Gastroesophageal sphincter (tissue), 4 donors: ENCODE data around the gene SSBP3. TPM values are rescaled to one million over a fixed set of nuclear protein-coding genes. Genes with fewer than 3 reads are reported as not detected.
"Not testable (repeated sequence)": the region's sequence is repeated elsewhere in the genome, so short reads cannot be mapped to it uniquely, and the experiment has no call there.

Source experiments
- ATAC-seq: fragments of 150-250 bp; one replicate; pipeline ENCODE4 v1.9.1; 2016; ENCODE audit warnings: mild to moderate bottlenecking, moderate library complexity
- H3K27ac ChIP-seq, 4 donors: fragments of 200-600 bp; sonication (generic) in 3 of 4; 1 replicate in 3 of 4; 2 replicates in 1 of 4; pipeline ENCODE4 v1.5.1; 2016 to 2019
- H3K27me3 ChIP-seq: fragments of 200-600 bp; sonication (generic); one replicate; pipeline ENCODE4 v1.5.1; 2019
- H3K36me3 ChIP-seq, 2 donors: fragments of 200-600 bp; sonication (generic); one replicate each; pipeline ENCODE4 v1.5.1; 2019; ENCODE audit warnings: control low read depth in 1 of 2
- H3K4me1 ChIP-seq, 3 donors: fragments of 200-600 bp; sonication (generic); 1 replicate in 2 of 3; 2 replicates in 1 of 3; pipeline ENCODE4 v1.5.1; 2016 to 2019; ENCODE audit warnings: control low read depth in 2 of 3
- H3K4me3 ChIP-seq, 2 donors: fragments of 200-600 bp; sonication (generic); one replicate each; pipeline ENCODE4 v1.5.1; 2019; ENCODE audit warnings: mild to moderate bottlenecking in 1 of 2, moderate library complexity in 1 of 2
- H3K9me3 ChIP-seq, 3 donors: fragments of 200-600 bp; sonication (generic); one replicate each; pipeline ENCODE4 v1.5.1; 2017 to 2019; ENCODE audit warnings: control low read depth in 2 of 3
- EP300 ChIP-seq: sonication (generic); formaldehyde crosslinking; IDR thresholded peaks from one replicate; pipeline ENCODE4 v1.6.1; 2017; ENCODE audit warnings: antibody characterized with exemption, mild to moderate bottlenecking
- POLR2A ChIP-seq, 2 donors: fragments of 450-650 bp; IDR thresholded peaks; one replicate each; pipeline ENCODE4 v1.6.1; 2017; ENCODE audit warnings: antibody characterized with exemption in 2 of 2, mild to moderate bottlenecking in 2 of 2, moderate library complexity in 1 of 2
- POLR2AphosphoS5 ChIP-seq: sonication (generic); formaldehyde crosslinking; IDR thresholded peaks from one replicate; pipeline ENCODE4 v1.6.1; 2017; ENCODE audit warnings: antibody characterized with exemption
- WGBS, 2 donors: methylation state at CpG; one replicate each; pipeline ENCODE4 v1.1.5; 2018; ENCODE audit warnings: low coverage in 1 of 2; 5-methylcytosine and 5-hydroxymethylcytosine counted together
- total RNA-seq, 4 donors: library from RNA; depleted of rRNA; stranded (reverse); fragments of >200 nt; gene quantifications; one replicate each; pipeline ENCODE4 v1.1.0, GENCODE V29; 2016
- TF ChIP-seq, protein P1 (sequence below), 4 experiments: fragments of 200-600 bp in 2 of 4; fragments of 450-650 bp in 2 of 4; sonication (generic) in 1 of 4; IDR thresholded peaks; one replicate each; pipeline ENCODE4 v1.5.1; 2017 to 2019; ENCODE audit warnings: antibody characterized with exemption in 4 of 4, mild to moderate bottlenecking in 2 of 4, moderate library complexity in 2 of 4

The SSBP3 gene
- total RNA-seq, 4 donors from 2014 or later, result 40.8 to 46.7 (median 45.5) TPM

DNA sequence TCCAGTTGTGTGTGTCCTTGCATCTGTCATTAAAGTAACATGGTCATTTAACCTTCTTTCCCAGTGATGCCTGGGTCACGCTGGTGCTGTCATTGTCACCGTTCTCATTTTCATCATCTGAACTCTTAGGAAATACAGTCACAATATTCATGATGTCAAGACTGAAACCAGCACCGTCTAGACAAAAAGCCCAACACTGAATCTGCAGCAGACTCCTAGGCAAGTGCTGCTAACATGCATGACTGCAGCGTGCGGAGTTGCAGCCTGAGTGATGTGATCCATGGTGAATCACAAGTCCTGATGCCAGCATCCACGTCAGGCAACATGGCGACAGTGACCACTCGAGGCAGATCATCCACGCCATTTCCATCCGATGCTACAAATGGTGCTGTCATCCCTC, 168.6 kb downstream of the SSBP3 start:
- Histone ChIP-seq H3K27ac (no peak overlapping the region), H3K36me3 (peaks cover 0 to 69% of the 10 kb centered on the region in 2 donors), H3K4me3 (no peak overlapping the region), H3K9me3 (no peaks in the 10 kb centered on the region), H3K27me3 (no peaks in the 10 kb centered on the region), H3K4me1 (peaks cover 0 to 11% (median 0%) of the 10 kb centered on the region in 3 donors)
- no peak for ATAC-seq
- 86% methylated on average over 9 of the region's 10 CpGs; no CpG with 5 or more reads in 1 of the 2 donors for WGBS, 2 donors
- TF ChIP-seq POLR2A (IDR thresholded peaks at IDR 0.05) (no peak), POLR2AphosphoS5 (no peak), EP300 (no peak)
- TF ChIP-seq, protein P1, sequence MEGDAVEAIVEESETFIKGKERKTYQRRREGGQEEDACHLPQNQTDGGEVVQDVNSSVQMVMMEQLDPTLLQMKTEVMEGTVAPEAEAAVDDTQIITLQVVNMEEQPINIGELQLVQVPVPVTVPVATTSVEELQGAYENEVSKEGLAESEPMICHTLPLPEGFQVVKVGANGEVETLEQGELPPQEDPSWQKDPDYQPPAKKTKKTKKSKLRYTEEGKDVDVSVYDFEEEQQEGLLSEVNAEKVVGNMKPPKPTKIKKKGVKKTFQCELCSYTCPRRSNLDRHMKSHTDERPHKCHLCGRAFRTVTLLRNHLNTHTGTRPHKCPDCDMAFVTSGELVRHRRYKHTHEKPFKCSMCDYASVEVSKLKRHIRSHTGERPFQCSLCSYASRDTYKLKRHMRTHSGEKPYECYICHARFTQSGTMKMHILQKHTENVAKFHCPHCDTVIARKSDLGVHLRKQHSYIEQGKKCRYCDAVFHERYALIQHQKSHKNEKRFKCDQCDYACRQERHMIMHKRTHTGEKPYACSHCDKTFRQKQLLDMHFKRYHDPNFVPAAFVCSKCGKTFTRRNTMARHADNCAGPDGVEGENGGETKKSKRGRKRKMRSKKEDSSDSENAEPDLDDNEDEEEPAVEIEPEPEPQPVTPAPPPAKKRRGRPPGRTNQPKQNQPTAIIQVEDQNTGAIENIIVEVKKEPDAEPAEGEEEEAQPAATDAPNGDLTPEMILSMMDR (IDR thresholded peaks at IDR 0.05), result no peak

DNA sequence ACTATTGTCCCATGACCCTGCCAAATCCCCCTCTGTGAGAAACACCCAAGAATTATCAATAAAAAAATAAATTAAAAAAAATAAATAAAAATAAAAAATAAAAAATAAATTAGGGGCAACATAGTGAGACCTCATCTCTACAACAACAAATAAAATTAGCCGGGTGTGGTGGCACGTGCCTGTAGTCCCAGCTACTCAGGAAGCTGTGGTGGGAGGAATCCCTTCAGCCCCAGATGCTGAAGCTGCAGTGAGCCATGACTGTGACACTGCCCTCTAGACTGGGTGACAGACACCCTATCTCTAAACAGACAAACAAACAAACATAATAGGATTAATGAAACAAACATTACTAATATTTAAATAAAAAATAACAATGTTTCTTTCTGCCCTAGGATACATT, 171.9 kb downstream of the SSBP3 start:
- Histone ChIP-seq H3K4me3 (no peak overlapping the region), H3K27ac (no peak overlapping the region), H3K9me3 (no peaks in the 10 kb centered on the region), H3K4me1 (peaks cover 0 to 13% (median 5%) of the 10 kb centered on the region in 3 donors), H3K36me3 (peaks cover 0 to 39% of the 10 kb centered on the region in 2 donors), H3K27me3 (no peaks in the 10 kb centered on the region)
- 80 to 95% methylated on average over 1 to 2 of the region's 2 CpGs for WGBS, 2 donors
- ATAC-seq, result no peak
- TF ChIP-seq, protein P1 (IDR thresholded peaks at IDR 0.05), result no peak
- TF ChIP-seq POLR2A (IDR thresholded peaks at IDR 0.05) (no peak), EP300 (no peak), POLR2AphosphoS5 (no peak)

DNA sequence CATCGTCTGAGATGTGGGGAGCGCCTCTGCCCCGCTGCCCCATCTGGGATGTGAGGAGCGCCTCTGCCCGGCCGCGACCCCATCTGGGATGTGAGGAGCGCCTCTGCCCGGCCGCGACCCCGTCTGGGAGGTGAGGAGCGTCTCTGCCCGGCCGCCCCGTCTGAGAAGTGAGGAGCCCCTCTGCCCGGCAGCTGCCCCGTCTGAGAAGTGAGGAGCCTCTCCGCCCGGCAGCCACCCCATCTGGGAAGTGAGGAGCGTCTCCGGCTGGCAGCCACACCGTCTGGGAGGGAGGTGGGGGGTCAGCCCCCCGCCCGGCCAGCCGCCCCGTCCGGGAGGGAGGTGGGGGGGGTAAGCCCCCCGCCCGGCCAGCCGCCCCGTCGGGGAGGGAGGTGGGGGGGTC, 173.0 kb downstream of the SSBP3 start:
- not testable (repeated sequence) for ATAC-seq

DNA sequence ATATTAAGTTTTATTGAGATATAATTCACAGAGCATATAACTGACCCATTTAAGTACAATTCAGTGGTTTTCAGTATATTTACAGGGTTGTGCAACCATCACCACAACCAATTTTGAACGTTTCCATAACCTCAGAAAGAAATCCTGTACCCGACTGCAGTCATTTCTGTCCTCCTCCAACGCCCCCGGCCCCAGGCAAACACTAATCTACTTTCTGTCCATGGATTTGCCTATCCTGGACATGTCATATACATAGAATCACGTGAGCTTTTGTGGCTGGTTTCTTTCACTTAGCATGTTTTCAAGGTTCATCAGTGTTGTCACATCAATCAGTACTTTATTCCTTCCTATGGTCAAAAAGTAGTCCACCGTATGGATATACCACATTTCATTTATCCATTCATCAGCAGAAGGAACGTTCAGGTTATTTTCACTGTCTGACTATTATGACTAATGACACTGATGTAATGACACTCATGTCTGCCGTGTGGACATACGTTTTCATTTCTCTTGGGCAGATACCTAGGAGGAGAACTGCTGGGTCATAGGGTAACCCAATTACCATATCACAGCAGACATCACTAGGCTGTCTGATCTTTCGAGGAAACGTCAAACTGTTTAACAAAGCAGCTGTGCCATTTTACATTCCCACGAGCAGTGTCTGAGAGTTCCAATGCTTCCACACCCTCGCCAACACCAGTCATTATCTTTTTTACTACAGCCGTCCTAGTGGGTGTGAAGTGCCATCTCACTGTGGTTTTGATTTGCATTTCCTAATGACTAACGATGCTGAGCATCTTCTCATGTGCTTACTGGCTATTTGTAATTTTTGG, 175.5 kb downstream of the SSBP3 start:
- 64 to 67% methylated on average over 15 of the region's 15 CpGs for WGBS, 2 donors
- Histone ChIP-seq H3K9me3 (no peaks in the 10 kb centered on the region), H3K36me3 (peaks cover 0 to 31% of the 10 kb centered on the region in 2 donors), H3K4me1 (peaks cover 0 to 32% (median 5%) of the 10 kb centered on the region in 3 donors), H3K4me3 (no peak overlapping the region), H3K27ac (no peak overlapping the region), H3K27me3 (no peaks in the 10 kb centered on the region)
- ATAC-seq, result no peak
- TF ChIP-seq POLR2A (IDR thresholded peaks at IDR 0.05), result no peak
- no peak for TF ChIP-seq POLR2AphosphoS5
- no peak for TF ChIP-seq EP300
- TF ChIP-seq, protein P1 (IDR thresholded peaks at IDR 0.05), result no peak

More for the DNA sequence above, 173.0 kb downstream of the SSBP3 start:
- not testable (repeated sequence) for H3K27me3 ChIP-seq, H3K27ac ChIP-seq, H3K4me3 ChIP-seq, H3K9me3 ChIP-seq
- Histone ChIP-seq H3K36me3 (peaks cover 0 to 37% of the 10 kb centered on the region in 2 donors), H3K4me1 (peaks cover 0 to 19% (median 5%) of the 10 kb centered on the region in 3 donors)
- no CpG with 5 or more reads among the region's 33 CpGs for WGBS, 2 donors

DNA sequence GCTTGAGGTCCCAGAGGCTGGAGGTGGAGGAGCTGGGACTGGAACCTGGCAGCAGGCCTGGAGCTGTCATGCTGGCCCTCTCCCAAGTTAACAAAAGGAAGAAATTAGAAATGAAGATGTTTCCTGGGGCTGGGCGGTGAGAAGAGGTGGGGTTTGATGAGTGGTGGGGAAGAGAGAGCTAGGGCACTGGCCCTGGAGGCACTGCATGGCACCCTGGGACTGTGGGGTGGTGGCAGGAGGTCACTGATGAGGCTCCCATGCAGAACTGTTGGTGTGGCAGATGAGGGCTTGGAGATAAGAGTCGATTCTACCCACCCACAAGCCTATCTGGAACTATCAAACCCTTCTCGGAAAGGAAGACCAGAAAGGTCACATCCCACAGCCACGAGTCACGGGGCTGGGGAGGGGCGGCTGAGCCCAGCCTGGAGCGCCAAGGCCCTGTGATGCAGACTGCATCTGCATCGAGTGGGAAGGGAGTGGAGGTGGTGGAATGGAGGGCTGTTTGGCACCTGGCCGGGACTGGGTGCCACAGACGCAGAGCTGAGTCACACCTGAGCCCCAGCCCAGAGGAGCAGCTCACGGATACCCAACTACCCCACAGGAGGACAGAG, 176.8 kb downstream of the SSBP3 start:
- Histone ChIP-seq H3K36me3 (peaks cover 0 to 38% of the 10 kb centered on the region in 2 donors), H3K27me3 (no peaks in the 10 kb centered on the region), H3K4me3 (no peak overlapping the region), H3K4me1 (peaks cover 0 to 32% (median 5%) of the 10 kb centered on the region in 3 donors), H3K27ac (peak overlapping the region in 2 of 4 donors; percentile 18 to 43), H3K9me3 (no peaks in the 10 kb centered on the region)
- ATAC-seq, result peak; percentile 41
- TF ChIP-seq POLR2AphosphoS5 (peak; percentile 4), EP300 (no peak)
- 28% methylated on average over 6 of the region's 11 CpGs; no CpG with 5 or more reads in 1 of the 2 donors for WGBS, 2 donors
